ENCODE data around the gene KIF22. TPM values are rescaled to one million over a fixed set of nuclear protein-coding genes. Genes with fewer than 3 reads are reported as not detected.
A peak's percentile ranks its signal among the peaks of the same experiment; 100 is the strongest.

The KIF22 gene
- total and polyA plus RNA-seq, 9 of the 15 experiments (the other 6 are each of a cell fraction or from before 2014, with no cell fraction given) = 8.7 to 232 (median 131) TPM

DNA sequence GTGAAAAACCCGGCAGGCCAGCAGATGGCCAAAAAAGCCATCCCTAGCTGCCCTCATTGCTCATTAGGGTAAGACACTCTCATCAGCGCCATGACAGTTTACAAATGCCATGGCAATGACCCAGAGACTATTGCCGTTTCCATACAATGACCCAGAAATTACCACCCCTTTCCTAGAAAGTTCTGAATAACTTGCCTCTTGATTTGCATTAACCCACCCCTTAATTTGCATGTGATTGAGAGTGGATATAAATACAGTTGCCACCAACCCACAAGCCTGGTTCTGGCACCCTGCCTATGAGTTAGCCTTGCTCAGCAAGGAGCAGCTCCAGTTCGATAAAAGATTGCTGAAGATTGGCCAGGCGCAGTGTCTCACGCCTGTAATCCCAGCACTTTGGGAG lies 28.7 kb upstream of the KIF22 start:
- 27% methylated on average over 6 of the region's 6 CpGs for WGBS (ENCODE audit: insufficient coverage, low coverage, missing lambda C conversion rate)
- POLR2A ChIA-PET = interaction anchor here (0.7 to 1.4 kb wide), 2 partner anchors 28 to 113 kb away, joined by 3 read pairs; partner anchors contain the start of gene KIF22
- CTCF ChIA-PET (ENCODE audit: low intra/inter-chr PET ratio) = no interaction called here

DNA sequence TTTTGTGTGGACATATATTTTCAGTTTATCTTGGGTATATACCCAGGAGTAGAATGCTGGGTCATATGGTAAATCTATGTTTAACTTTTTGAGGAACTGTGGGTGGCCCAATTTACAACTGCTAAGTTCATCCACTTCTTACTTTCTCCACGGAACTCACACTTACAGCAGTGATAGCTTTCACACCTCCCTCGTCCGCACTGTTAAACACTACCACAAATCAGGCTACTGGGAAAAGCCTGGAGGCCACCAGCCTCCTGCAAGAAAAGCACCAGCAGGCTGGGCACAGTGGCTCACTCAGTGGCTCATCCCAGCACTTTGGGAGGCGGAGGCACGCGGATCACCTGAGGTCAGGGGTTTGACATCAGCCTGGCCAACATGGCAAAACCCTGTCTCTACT lies 27.2 kb upstream of the KIF22 start:
- Histone ChIP-seq H3K9ac (ENCODE audit: insufficient read depth in 1 of 2, low read depth in 2 of 2, low read length in 2 of 2) (no peak overlapping the region), H3K27ac (ENCODE audit: extremely low read depth, low read depth, low read length) (no peak overlapping the region), H3K79me2 (ENCODE audit: control insufficient read depth, insufficient read depth, low read length) (no peaks in the 10 kb centered on the region), H3K9me1 (ENCODE audit: control insufficient read depth, insufficient read depth, low read length) (no peaks in the 10 kb centered on the region), H3K4me1 (replicated peaks in 1 of 2; ENCODE audit: control insufficient read depth in 2 of 2, insufficient read depth in 2 of 2, low read length in 2 of 2) (peaks cover 6 to 11% of the 10 kb centered on the region in 2 experiments), H3K27me3 (ENCODE audit: control insufficient read depth in 2 of 2, insufficient read depth in 2 of 2, low read length in 2 of 2) (no peaks in the 10 kb centered on the region), H2AFZ (ENCODE audit: low read depth, low read length) (no peak overlapping the region), H3K9me3 (replicated peaks; ENCODE audit: control insufficient read depth, insufficient read depth, low read depth, low read length) (no peaks in the 10 kb centered on the region), H3K36me3 (ENCODE audit: control insufficient read depth, insufficient read depth, low read length) (no peaks in the 10 kb centered on the region), H4K20me1 (replicated peaks; ENCODE audit: control insufficient read depth, insufficient read depth, low read length) (no peaks in the 10 kb centered on the region), H3K4me3 (no peak overlapping the region), H3K4me2 (ENCODE audit: insufficient read depth, low read length) (no peak overlapping the region)
- no TSS peak for BruUV-seq (replicated peaks)
- intact Hi-C loops (cut with micrococcal nuclease) (no loop called here), in situ Hi-C loops (cut with MboI) (no loop called here)
- DNase-seq (ENCODE audit: extremely low read depth in 1 of 4, low spot score in 3 of 4) (no peak), ATAC-seq (no peak), FAIRE-seq (no peak)
- 72% methylated on average over 6 of the region's 6 CpGs for WGBS (ENCODE audit: insufficient coverage, low coverage, missing lambda C conversion rate)
- ChIA-PET POLR2A (interaction anchor here (0.6 kb wide), 1 partner anchor 538 kb away, joined by 3 read pairs; no protein-coding TSS in a partner anchor), CTCF (ENCODE audit: low intra/inter-chr PET ratio) (no interaction called here)
- TF ChIP-seq DACH1 (IDR thresholded peaks at IDR 0.05; ENCODE audit: partially characterized antibody) = no peak
- TF ChIP-seq ZNF253 (CRISPR knock-in tag; conservative IDR thresholded peaks at IDR 0.05) = no peak
- TF ChIP-seq FOXP4 (CRISPR knock-in tag; IDR thresholded peaks at IDR 0.05; ENCODE audit: borderline replicate concordance) = no peak
- no peak for TF ChIP-seq ZC3H8 (IDR thresholded peaks at IDR 0.05)
- TF ChIP-seq ZNF561 (CRISPR knock-in tag; conservative IDR thresholded peaks at IDR 0.05) = no peak
- TF ChIP-seq BRF2 (IDR thresholded peaks at IDR 0.05; ENCODE audit: borderline replicate concordance, insufficient read depth, insufficient read length) = no peak
- no peak for TF ChIP-seq SMAD1 (IDR thresholded peaks at IDR 0.05; ENCODE audit: low read depth, low read length, partially characterized antibody)
- no peak for TF ChIP-seq SNRNP70 (optimal IDR thresholded peaks at IDR 0.05; ENCODE audit: low read depth, low read length)

More for the DNA sequence above, 28.7 kb upstream of the KIF22 start:
- Histone ChIP-seq H3K9ac (ENCODE audit: insufficient read depth in 1 of 2, low read depth in 2 of 2, low read length in 2 of 2) (no peak overlapping the region), H3K36me3 (ENCODE audit: control insufficient read depth, insufficient read depth, low read length) (no peaks in the 10 kb centered on the region), H3K27ac (ENCODE audit: extremely low read depth, low read depth, low read length) (no peak overlapping the region), H3K79me2 (ENCODE audit: control insufficient read depth, insufficient read depth, low read length) (no peaks in the 10 kb centered on the region), H3K27me3 (ENCODE audit: control insufficient read depth in 2 of 2, insufficient read depth in 2 of 2, low read length in 2 of 2) (no peaks in the 10 kb centered on the region), H4K20me1 (replicated peaks; ENCODE audit: control insufficient read depth, insufficient read depth, low read length) (no peaks in the 10 kb centered on the region), H3K9me1 (ENCODE audit: control insufficient read depth, insufficient read depth, low read length) (no peaks in the 10 kb centered on the region), H3K4me1 (replicated peaks in 1 of 2; ENCODE audit: control insufficient read depth in 2 of 2, insufficient read depth in 2 of 2, low read length in 2 of 2) (peaks cover 6 to 11% of the 10 kb centered on the region in 2 experiments), H2AFZ (ENCODE audit: low read depth, low read length) (peak overlapping the region; percentile 59; the same call in 1 of the 2 replicates), H3K4me3 (no peak overlapping the region), H3K4me2 (ENCODE audit: insufficient read depth, low read length) (no peak overlapping the region; the same call in 1 of the 2 replicates), H3K9me3 (replicated peaks; ENCODE audit: control insufficient read depth, insufficient read depth, low read depth, low read length) (no peaks in the 10 kb centered on the region)
- DNase-seq (ENCODE audit: extremely low read depth in 1 of 4, low spot score in 3 of 4) (peak in 1 of 4 experiments; percentile 19), FAIRE-seq (no peak), ATAC-seq (peak; percentile 51)
- TF ChIP-seq L3MBTL2 (IDR thresholded peaks at IDR 0.05) = no peak
- TF ChIP-seq YY1 (IDR thresholded peaks at IDR 0.05; ENCODE audit: borderline replicate concordance in 1 of 3, control insufficient read depth in 1 of 3, extremely low read depth in 1 of 3, insufficient read depth in 3 of 3, insufficient read length in 1 of 3, insufficient replicate concordance in 2 of 3, low read depth in 1 of 3, low read length in 2 of 3) = peak in 1 of 3 experiments; percentile 67
- 0 out of 2 replicates have a peak, but pooled peaks have one; percentile 19 for TF ChIP-seq GABPA (tag; conservative IDR thresholded peaks at IDR 0.05; ENCODE audit: low read depth)
- TF ChIP-seq NR2C2 (CRISPR knock-in tag; IDR thresholded peaks at IDR 0.05) = no peak
- peak; percentile 79 for TF ChIP-seq NR2C2 (tag; IDR thresholded peaks at IDR 0.05)
- peak; percentile 66 for TF ChIP-seq NR2C1 (IDR thresholded peaks at IDR 0.05)
- peak; percentile 81 for TF ChIP-seq NR2C1 (tag; IDR thresholded peaks at IDR 0.05)
- TF ChIP-seq RFX1 (IDR thresholded peaks at IDR 0.05) = peak; percentile 80
- no peak for TF ChIP-seq ZC3H8 (IDR thresholded peaks at IDR 0.05)
- BruUV-seq (replicated peaks) = no TSS peak
- in situ Hi-C loops (cut with MboI) (no loop called here), intact Hi-C loops (cut with micrococcal nuclease) (no loop called here)

Measured in K562 (cell line).